K562 (cell line): ENCODE measurements around the gene NIPAL3. TPM values are rescaled to one million over a fixed set of nuclear protein-coding genes. Genes with fewer than 3 reads are reported as not detected.

Experiments
- ATAC-seq: fragments of 200-7000 bp; cut with Tn5 transposase; 3 replicates; pipeline ENCODE4 v1.9.1; 2020; ENCODE audit warnings: moderate library complexity
- BruUV-seq: library from RNA; stranded (reverse); fragments of 400-500 nt; replicated peaks from 2 replicates; lab custom pipeline; 2021; lab: Mats Ljungman, UMichigan
- CTCF ChIA-PET: fragments of 300-600 bp; formaldehyde crosslinking; extraction: SDS; loops from one replicate; lab custom pipeline; 2021; ENCODE audit warnings: low intra/inter-chr PET ratio; lab: Yijun Ruan, JAX
- POLR2A ChIA-PET: fragments of 300-600, 350-650 bp; sonication (Branson Sonifier 250); formaldehyde crosslinking; extraction: SDS; loops from one replicate; lab custom pipeline; 2021; ENCODE audit warnings: antibody characterized with exemption, inconsistent platforms; lab: Yijun Ruan, JAX
- DNase-seq, 4 experiments: peaks; one replicate each; pipeline versions ENCODE4 v3.0.0 to v3.0.0-alpha.2; 2011 to 2018; ENCODE audit warnings: low spot score in 3 of 4, mixed read lengths in 3 of 4; ENCODE audit errors: extremely low read depth in 1 of 4
- FAIRE-seq: peaks from 2 replicates; lab custom pipeline; 2011; peaks lifted over from hg19 to GRCh38; lab: Jason Lieb, UNC
- H2AFZ ChIP-seq: 2 replicates; pipeline ENCODE4 v1.6.0; 2011; ENCODE audit warnings: low read depth, low read length, control low read depth, inconsistent platforms
- H3K27ac ChIP-seq: fragments of 200-600 bp; 3 replicates; pipeline ENCODE4 v1.8.0; 2011; ENCODE audit warnings: low read depth, mild to moderate bottlenecking, control low read depth, inconsistent platforms, low read length, moderate library complexity, mixed read lengths; ENCODE audit errors: extremely low read depth
- H3K27me3 ChIP-seq, 2 experiments: fragments of 300-600 bp in 1 of 2; 2 replicates in 1 of 2; 3 replicates in 1 of 2; pipeline versions ENCODE4 v1.6.0 to v1.8.0; 2011; ENCODE audit warnings: inconsistent platforms in 2 of 2, low read length in 2 of 2, mild to moderate bottlenecking in 1 of 2, mixed read lengths in 1 of 2, moderate library complexity in 1 of 2; ENCODE audit not compliant: control insufficient read depth in 2 of 2, insufficient read depth in 2 of 2
- H3K36me3 ChIP-seq: fragments of 300-600 bp; 3 replicates; pipeline ENCODE4 v1.8.0; 2011; ENCODE audit warnings: mild to moderate bottlenecking, low read length, inconsistent platforms; ENCODE audit not compliant: control insufficient read depth, insufficient read depth
- H3K4me1 ChIP-seq, 2 experiments: fragments of 200-600 bp in 1 of 2; replicated peaks in 1 of 2; 2 replicates in 1 of 2; 3 replicates in 1 of 2; pipeline versions ENCODE4 v1.5.1 to v1.8.0; 2011; ENCODE audit warnings: inconsistent platforms in 2 of 2, low read length in 2 of 2, mild to moderate bottlenecking in 1 of 2, mixed read lengths in 1 of 2, moderate library complexity in 1 of 2; ENCODE audit not compliant: control insufficient read depth in 2 of 2, insufficient read depth in 2 of 2
- H3K4me2 ChIP-seq: 2 replicates; pipeline ENCODE4 v1.6.1; 2011; ENCODE audit warnings: low read length, control low read depth, inconsistent platforms, mixed read lengths; ENCODE audit not compliant: insufficient read depth
- H3K4me3 ChIP-seq: fragments of 200-600 bp; sonication (generic), shearing (Covaris generic); 2 replicates; pipeline ENCODE4 v1.5.1; 2016; ENCODE audit warnings: control low read depth, inconsistent platforms
- H3K79me2 ChIP-seq: fragments of 200-600 bp; 3 replicates; pipeline ENCODE4 v1.8.0; 2011; ENCODE audit warnings: low read length, inconsistent platforms; ENCODE audit not compliant: control insufficient read depth, insufficient read depth
- H3K9ac ChIP-seq, 2 experiments: 2 replicates each; pipeline versions ENCODE4 v1.6.0 to v1.6.1; 2011; ENCODE audit warnings: low read depth in 2 of 2, low read length in 2 of 2, control low read depth in 1 of 2, inconsistent platforms in 1 of 2, mild to moderate bottlenecking in 1 of 2, mixed read lengths in 1 of 2; ENCODE audit not compliant: insufficient read depth in 1 of 2
- H3K9me1 ChIP-seq: one replicate; pipeline ENCODE4 v1.6.0; 2011; ENCODE audit warnings: inconsistent platforms, mild to moderate bottlenecking, low read length, moderate library complexity; ENCODE audit not compliant: control insufficient read depth, insufficient read depth
- H3K9me3 ChIP-seq: replicated peaks from 2 replicates; pipeline ENCODE4 v1.5.1; 2011; ENCODE audit warnings: low read depth, low read length, inconsistent platforms; ENCODE audit not compliant: control insufficient read depth, insufficient read depth
- H4K20me1 ChIP-seq: replicated peaks from 2 replicates; pipeline ENCODE4 v1.6.1; 2011; ENCODE audit warnings: low read length, inconsistent platforms, mixed read lengths; ENCODE audit not compliant: control insufficient read depth, insufficient read depth
- ARID1B ChIP-seq: fragments of 450-650 bp; IDR thresholded peaks from 2 replicates; pipeline ENCODE4 v1.6.1; 2016; ENCODE audit warnings: antibody characterized with exemption, mild to moderate bottlenecking, inconsistent platforms
- CBFA2T3 ChIP-seq: fragments of 450-650 bp; IDR thresholded peaks from 2 replicates; pipeline ENCODE4 v1.6.1; 2017
- FUS ChIP-seq: fragments of 200-400 bp; formaldehyde crosslinking; optimal IDR thresholded peaks from 2 replicates; pipeline ENCODE3; 2017; ENCODE audit warnings: low read depth, low read length
- HNRNPLL ChIP-seq: fragments of 200-400 bp; formaldehyde crosslinking; IDR thresholded peaks from 2 replicates; pipeline ENCODE4 v1.6.1; 2017; ENCODE audit warnings: low read length, low read depth, mild to moderate bottlenecking; ENCODE audit not compliant: poor library complexity, severe bottlenecking
- NBN ChIP-seq: fragments of 450-650 bp; IDR thresholded peaks from 2 replicates; pipeline ENCODE4 v1.6.1; 2016; ENCODE audit warnings: low read depth, mild to moderate bottlenecking
- TCF3 ChIP-seq: sonication (generic); formaldehyde crosslinking; IDR thresholded peaks from 2 replicates; pipeline ENCODE4 v1.4.0; 2020; ENCODE audit warnings: mild to moderate bottlenecking, missing genetic modification reagents
- TEAD4 ChIP-seq, 2 experiments: sonication (generic) in 1 of 2; formaldehyde crosslinking in 1 of 2; IDR thresholded peaks; 2 replicates each; pipeline versions ENCODE4 v1.6.1 to v1.8.0; 2012 to 2022; ENCODE audit warnings: borderline replicate concordance in 1 of 2, inconsistent platforms in 1 of 2, low read length in 1 of 2, mild to moderate bottlenecking in 1 of 2, missing genetic modification reagents in 1 of 2
- ZBTB43 ChIP-seq: sonication (generic); formaldehyde crosslinking; IDR thresholded peaks from 2 replicates; pipeline ENCODE4 v1.8.0; 2023; ENCODE audit warnings: mild to moderate bottlenecking, missing genetic modification reagents
- ZNF274 ChIP-seq: IDR thresholded peaks from 2 replicates; pipeline ENCODE4 v1.6.1; 2011; ENCODE audit warnings: low read depth, mild to moderate bottlenecking, low read length, moderate library complexity, borderline replicate concordance
- WGBS: fragments of 100-300 bp; shearing (Covaris generic); methylation state at CpG from one replicate; pipeline ENCODE4 v1.1.6; 2016; ENCODE audit warnings: low coverage, mixed read lengths; ENCODE audit not compliant: insufficient coverage; ENCODE audit errors: missing lambda C conversion rate; 5-methylcytosine and 5-hydroxymethylcytosine counted together
- in situ Hi-C: fragments of 300-500 bp; cut with MboI; formaldehyde crosslinking; loops from 4 replicates; pipeline ENCODE4 v1.15.0; 2018; ENCODE audit warnings: inconsistent platforms, mixed read lengths
- intact Hi-C: fragments of 100-400 bp; cut with micrococcal nuclease; formaldehyde crosslinking; loops from 2 replicates; pipeline ENCODE4 v1.14.2; 2022
- polyA plus RNA-seq, 8 experiments: library from polyadenylated mRNA; depleted of rRNA in 4 of 8; stranded (reverse) in 5 of 8; unstranded in 3 of 8; fragments of >200 nt; fragmentation: Nextera tagmentation in 2 of 8; fragmentation: Illumina TruSeq in 1 of 8; extraction: Ambion mirVana in 2 of 8; extraction: Trizol in 1 of 8; gene quantifications; 2 replicates each; pipeline versions ENCODE4 v1.2.1 to v1.2.3, GENCODE V29; 2011 to 2014; ENCODE audit warnings: inconsistent platforms in 1 of 8, missing spikeins in 1 of 8
- total RNA-seq, 7 experiments: library from RNA; depleted of rRNA in 6 of 7; stranded (reverse); fragments of >200 nt in 6 of 7; fragmentation: Illumina TruSeq in 2 of 7; extraction: Trizol in 2 of 7; gene quantifications; 2 replicates each; pipeline versions ENCODE4 v1.2.1 to v1.2.3, GENCODE V29; 2011 to 2021; ENCODE audit warnings: low replicate concordance in 1 of 7

Gene NIPAL3
- total and polyA plus RNA-seq, 9 of the 15 experiments (the other 6 are each of a cell fraction or from before 2014, with no cell fraction given) = 10.5 to 26.3 (median 16.0) TPM

- 43% methylated on average over 14 of the region's 14 CpGs for WGBS
- TF ChIP-seq CBFA2T3 (peak; percentile 52), ZBTB43 (CRISPR knock-in tag) (no peak), NBN (no peak), TCF3 (CRISPR knock-in tag) (peak; percentile 37; the same call in 1 of the 2 replicates), ZNF274 (no peak), FUS (no peak), TEAD4 (IDR thresholded peaks at IDR 0.05; ENCODE audit: low read length) (peak; percentile 29; the same call in 1 of the 2 replicates), TEAD4 (CRISPR knock-in tag; IDR thresholded peaks at IDR 0.05; ENCODE audit: borderline replicate concordance) (no peak), HNRNPLL (no peak), ARID1B (0 out of 2 replicates have a peak, but pooled peaks have one; percentile 28)
- FAIRE-seq (no peak), ATAC-seq (peak; percentile 44), DNase-seq (peak in 1 of 4 experiments; percentile 20)
- Histone ChIP-seq H3K36me3 (peaks cover 36% of the 10 kb centered on the region; the same call in 2 of the 3 replicates), H3K9me3 (no peaks in the 10 kb centered on the region), H3K4me2 (no peak overlapping the region), H3K9ac (peak overlapping the region in 1 of 2 experiments; percentile 63; a peak in 1 of 4 replicates), H3K9me1 (no peaks in the 10 kb centered on the region), H4K20me1 (no peaks in the 10 kb centered on the region), H3K79me2 (no peaks in the 10 kb centered on the region), H3K4me3 (no peak overlapping the region), H2AFZ (no peak overlapping the region), H3K4me1 (peaks cover 3% of the 10 kb centered on the region in 2 experiments; a peak in 3 of 5 replicates), H3K27me3 (no peaks in the 10 kb centered on the region), H3K27ac (no peak overlapping the region)
- ChIA-PET POLR2A (interaction anchor here (0.6 to 1.6 kb wide), 6 partner anchors 18 to 42 kb away, joined by 3 to 4 read pairs (median 4); no protein-coding TSS in a partner anchor), CTCF (no interaction called here)
- in situ Hi-C loops = no loop called here
- intact Hi-C loops = no loop called here
- BruUV-seq = no TSS peak
Observed at GRCh38 chr1:24463776-24464735, 48.5 kb downstream of the NIPAL3 start.
